GM18498 (cell line): ENCODE measurements around the gene GCFC2.
"Not testable (repeated sequence)": the region's sequence is repeated elsewhere in the genome, so short reads cannot be mapped to it uniquely, and the experiment has no call there.

Source experiments
- ATAC-seq: cut with Tn5 transposase; IDR thresholded peaks from one replicate; pipeline ENCODE4 v1.9.1; 2021; ENCODE audit warnings: mild to moderate bottlenecking, moderate library complexity; ENCODE audit not compliant: unreplicated experiment

The GCFC2 gene

GRCh38 chr2:75683430-75683829, 27.3 kb downstream of the GCFC2 start:
- not testable (repeated sequence) for ATAC-seq

- no peak for ATAC-seq
These were observed 30.3 kb downstream of the GCFC2 start for GRCh38 chr2:75680402-75680801.

- no peak for ATAC-seq
These were observed 31.2 kb downstream of the GCFC2 start for GRCh38 chr2:75679556-75679955.

DNA sequence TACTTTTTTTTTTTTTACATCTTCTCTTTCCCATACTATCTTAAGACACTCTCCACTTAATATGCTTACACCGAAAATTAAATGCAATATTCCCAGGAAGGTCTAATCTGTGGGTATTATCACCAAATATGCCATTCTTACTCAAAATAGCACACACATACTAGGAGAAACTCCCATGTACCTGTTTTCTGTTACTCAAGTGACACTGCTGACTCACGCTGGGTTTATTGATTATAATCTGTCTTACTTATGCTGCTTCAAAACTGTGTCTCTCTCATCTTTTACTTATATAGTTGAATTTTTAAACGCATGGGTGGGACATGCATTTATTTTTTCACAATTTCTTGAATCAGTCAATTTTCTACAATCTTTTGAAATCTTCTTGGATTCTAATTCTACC, 34.3 kb downstream of the GCFC2 start:
- ATAC-seq, result no peak

- no peak for ATAC-seq
These were observed 34.8 kb downstream of the GCFC2 start for GRCh38 chr2:75675908-75676307.

DNA sequence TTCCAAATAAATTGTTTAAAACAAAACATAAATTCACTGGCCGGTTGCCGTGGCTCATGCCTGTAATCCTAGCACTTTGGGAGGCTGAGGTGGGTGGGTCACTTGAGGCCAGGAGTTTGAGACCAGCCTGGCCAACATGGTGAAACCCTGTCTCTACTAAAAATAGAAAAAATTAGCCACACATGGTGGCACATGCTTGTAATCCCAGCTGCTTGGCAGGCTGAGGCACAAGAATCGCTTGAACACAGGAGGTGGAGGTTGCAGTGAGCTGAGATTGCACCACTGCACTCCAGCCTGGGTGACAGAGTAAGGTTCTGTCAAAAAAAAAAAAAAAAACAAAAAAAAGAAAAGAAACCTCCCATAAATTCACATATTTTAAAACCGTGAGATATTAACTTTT, 35.3 kb downstream of the GCFC2 start:
- not testable (repeated sequence) for ATAC-seq

DNA sequence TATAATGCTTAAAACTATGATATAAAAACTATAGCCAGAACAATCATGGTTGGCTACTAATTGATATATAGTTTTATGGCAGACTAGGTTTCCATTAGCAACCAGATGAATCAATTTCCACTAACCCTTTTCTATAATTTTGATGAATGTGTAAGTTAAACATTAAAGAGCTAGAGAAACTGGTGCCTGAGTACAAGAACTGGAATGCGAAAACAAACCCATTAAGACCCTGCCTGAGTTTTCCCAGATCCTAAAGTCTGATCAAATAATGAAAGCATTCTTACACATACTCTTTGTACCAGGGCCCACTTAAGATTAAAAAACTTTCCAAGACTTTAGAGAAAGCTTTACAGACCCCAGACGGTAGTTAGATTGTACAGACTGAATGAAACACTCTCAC, 42.8 kb downstream of the GCFC2 start:
- no peak for ATAC-seq

GRCh38 chr2:75666911-75667310, 43.8 kb downstream of the GCFC2 start:
- ATAC-seq, result no peak

DNA sequence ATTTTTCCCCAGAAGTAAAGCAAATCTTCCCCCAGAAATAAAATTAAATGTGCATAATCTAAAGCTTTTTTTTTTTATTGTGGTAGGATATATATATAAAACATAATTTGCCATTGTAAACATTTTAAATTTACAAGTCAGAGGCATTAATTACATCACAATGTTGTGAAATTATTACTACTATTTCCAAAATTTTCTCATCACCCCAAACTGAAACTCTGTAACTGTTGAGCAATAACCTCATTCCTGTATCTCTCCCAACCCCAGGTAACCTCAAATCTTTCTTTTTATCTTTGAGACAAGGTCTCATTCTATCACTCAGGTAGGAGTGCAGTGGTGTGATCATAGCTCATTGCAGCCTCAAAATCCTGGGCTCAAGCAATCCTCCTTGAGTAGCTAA, 52.9 kb downstream of the GCFC2 start:
- ATAC-seq, result no peak

DNA sequence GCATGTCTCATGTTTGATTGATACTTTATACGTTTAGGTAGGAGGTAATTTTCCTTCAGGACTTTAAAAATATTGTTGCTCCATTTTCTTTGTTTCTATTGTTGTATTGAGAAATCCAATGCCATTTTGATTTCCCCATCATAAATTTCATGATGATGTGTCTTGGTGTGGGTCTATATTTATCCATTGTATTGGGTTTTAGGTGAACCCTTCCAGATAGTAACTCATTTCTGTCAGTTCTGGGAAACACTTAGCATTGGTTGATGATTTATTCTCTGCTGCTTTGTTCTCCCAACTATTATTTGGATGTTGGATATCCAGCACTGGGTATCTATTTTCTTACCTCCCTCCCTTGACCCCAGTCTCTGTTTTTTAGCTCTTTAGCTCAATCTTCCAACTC, 54.2 kb downstream of the GCFC2 start:
- no peak for ATAC-seq

GRCh38 chr2:75655861-75656260, 54.9 kb downstream of the GCFC2 start:
- no peak for ATAC-seq

GRCh38 chr2:75654012-75654411, 56.7 kb downstream of the GCFC2 start:
- no peak for ATAC-seq

DNA sequence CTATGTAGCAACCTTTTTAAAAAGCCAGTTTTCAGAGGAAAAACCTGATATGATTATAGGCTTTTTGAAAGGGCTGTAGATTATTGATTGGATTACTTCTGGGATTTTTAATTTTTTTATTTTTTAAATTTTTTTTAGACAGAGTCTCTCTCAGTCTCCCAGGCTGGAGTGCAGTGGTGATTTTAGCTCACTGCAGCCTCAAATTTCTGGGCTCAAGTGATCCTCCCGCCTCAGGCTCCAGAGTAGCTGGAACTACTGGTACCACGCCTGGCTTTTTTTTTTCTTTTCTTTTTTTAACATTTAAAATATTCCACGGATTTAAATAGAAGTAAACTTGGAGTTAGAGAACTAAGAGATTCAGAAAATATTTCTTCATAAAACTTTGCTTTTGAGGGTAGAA, 62.9 kb downstream of the GCFC2 start:
- ATAC-seq, result no peak

GRCh38 chr2:75646583-75647425, 63.9 kb downstream of the GCFC2 start, which contains the start of gene MRPL19:
MRPL19 (plus strand) TSS chr2:75646783; CDS start chr2:75646808, 25 bp downstream.
- ATAC-seq, result peak; percentile 97

GRCh38 chr2:75646090-75646582, 64.6 kb downstream of the GCFC2 start:
- ATAC-seq, result no peak

GRCh38 chr2:75645643-75646042, 65.1 kb downstream of the GCFC2 start:
- ATAC-seq, result no peak

DNA sequence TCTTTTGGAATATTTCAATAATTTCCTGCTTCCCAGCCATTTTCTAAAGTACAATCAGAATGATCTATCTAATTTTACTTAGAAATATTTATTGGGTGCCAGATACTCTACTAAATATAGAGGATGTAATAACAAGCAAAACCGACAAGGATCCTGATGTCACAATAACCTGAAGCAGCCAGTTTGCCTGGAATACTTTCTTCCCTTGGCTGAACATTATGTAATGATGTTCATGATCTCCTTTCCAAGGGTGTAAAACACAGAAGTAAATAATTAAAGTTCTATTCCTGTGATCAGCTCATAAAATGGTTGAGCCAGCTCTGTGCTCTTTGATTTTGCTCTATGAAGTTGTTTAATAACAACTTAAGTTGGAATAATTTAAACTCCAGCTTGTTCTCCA, 66.7 kb downstream of the GCFC2 start:
- ATAC-seq, result no peak

DNA sequence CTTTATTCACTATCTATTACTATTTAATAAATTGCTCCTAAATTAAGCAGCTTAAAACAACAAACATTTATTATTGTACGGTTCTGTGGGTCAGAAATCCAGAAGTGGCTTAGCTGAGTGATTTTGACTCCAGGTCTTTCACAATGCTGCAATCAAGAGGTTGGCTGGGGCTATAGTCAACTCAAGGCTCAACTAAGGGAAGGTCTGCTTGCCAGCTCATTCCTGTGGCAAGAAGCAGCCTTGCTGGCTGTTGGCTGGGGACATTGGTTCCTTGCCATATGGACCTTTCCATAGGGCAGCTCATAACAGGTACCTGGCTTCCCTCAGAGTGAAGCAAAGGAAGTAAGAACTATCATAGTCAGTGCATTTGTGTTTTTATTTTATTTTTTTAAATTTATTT, 69.1 kb downstream of the GCFC2 start:
- ATAC-seq, result no peak

GRCh38 chr2:75640621-75641121, 70.0 kb downstream of the GCFC2 start:
- ATAC-seq, result peak; percentile 99

- ATAC-seq, result no peak
These were observed 73.1 kb downstream of the GCFC2 start for GRCh38 chr2:75637568-75637967.

DNA sequence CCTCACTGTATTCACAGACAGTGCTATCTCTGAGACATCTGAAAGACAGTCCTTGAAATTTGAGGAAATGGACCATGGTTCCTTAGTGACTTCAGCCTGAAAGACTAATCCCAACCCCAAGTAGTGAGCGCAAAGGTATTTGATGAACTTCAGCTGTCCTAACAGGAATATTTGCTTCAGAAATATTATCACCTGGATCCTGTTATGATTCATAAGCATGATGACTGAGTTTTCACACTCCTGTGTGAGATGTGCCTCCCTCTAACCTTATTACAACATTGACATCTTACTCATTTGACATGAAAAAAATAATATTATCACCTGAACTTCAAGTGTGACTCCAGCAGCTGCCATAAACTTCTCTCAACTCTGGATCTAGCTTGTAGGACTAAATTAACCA, 75.8 kb downstream of the GCFC2 start:
- ATAC-seq, result no peak

GRCh38 chr2:75633620-75634019, 77.1 kb downstream of the GCFC2 start:
- ATAC-seq, result no peak
